Measurements from ENCODE around the gene PEX10. TPM values are rescaled to one million over a fixed set of nuclear protein-coding genes. Genes with fewer than 3 reads are reported as not detected.

The PEX10 gene
- total and polyA plus RNA-seq, 10 of the 15 experiments (the other 5 are each of a cell fraction or from before 2014, with no cell fraction given) = 0.24 to 24.9 (median 16.8) TPM; not detected in 1

- TF ChIP-seq BHLHE40 (IDR thresholded peaks at IDR 0.05; ENCODE audit: borderline replicate concordance in 1 of 2, low read depth in 2 of 2, low read length in 1 of 2) (peak in 1 of 2 experiments; percentile 63; a peak in 2 of 4 replicates), TAF1 (IDR thresholded peaks at IDR 0.05; ENCODE audit: borderline replicate concordance, low read depth, low read length) (no peak; the same call in 1 of the 2 replicates), POU2F2 (IDR thresholded peaks at IDR 0.05; ENCODE audit: borderline replicate concordance, low read depth, low read length) (0 out of 3 replicates have a peak, but pooled peaks have one; percentile 5), GATAD2B (conservative IDR thresholded peaks at IDR 0.05; ENCODE audit: low read depth) (peak; percentile 91; the same call in 1 of the 2 replicates), DPF2 (IDR thresholded peaks at IDR 0.05) (peak; percentile 78), TCF3 (IDR thresholded peaks at IDR 0.05; ENCODE audit: borderline replicate concordance, insufficient read depth, low read depth, low read length) (no peak), IKZF1 (conservative IDR thresholded peaks at IDR 0.05) (peak; percentile 72), ETV6 (conservative IDR thresholded peaks at IDR 0.05 in 1 of 2, IDR thresholded peaks at IDR 0.05 in 1 of 2; ENCODE audit: borderline replicate concordance in 1 of 2, low read depth in 1 of 2) (no peak), TCF12 (IDR thresholded peaks at IDR 0.05; ENCODE audit: low read depth, low read length) (no peak), RB1 (IDR thresholded peaks at IDR 0.05; ENCODE audit: borderline replicate concordance) (no peak), RBBP5 (conservative IDR thresholded peaks at IDR 0.05) (no peak), YY1 (IDR thresholded peaks at IDR 0.05; ENCODE audit: low read depth, low read length) (peak; percentile 68), JUND (IDR thresholded peaks at IDR 0.05; ENCODE audit: low read depth, low read length) (no peak), SUZ12 (IDR thresholded peaks at IDR 0.05; ENCODE audit: unreplicated experiment) (no peak), NFIC (IDR thresholded peaks at IDR 0.05; ENCODE audit: low read depth, low read length) (no peak), JUNB (IDR thresholded peaks at IDR 0.05) (no peak), CBFB (IDR thresholded peaks at IDR 0.05; ENCODE audit: low read depth) (no peak), YBX1 (IDR thresholded peaks at IDR 0.05) (no peak), ZBED1 (IDR thresholded peaks at IDR 0.05; ENCODE audit: borderline replicate concordance) (no peak), MEF2A (IDR thresholded peaks at IDR 0.05; ENCODE audit: insufficient read depth, low read depth, low read length) (no peak), KAT2A (conservative IDR thresholded peaks at IDR 0.05; ENCODE audit: control insufficient read depth, low read depth, low read length) (no peak), SREBF2 (IDR thresholded peaks at IDR 0.05; ENCODE audit: low read length) (no peak), RAD51 (IDR thresholded peaks at IDR 0.05) (no peak), ESRRA (IDR thresholded peaks at IDR 0.05; ENCODE audit: low read length) (no peak), POLR2AphosphoS2 (IDR thresholded peaks at IDR 0.05; ENCODE audit: low read depth, low read length) (no peak), SP1 (IDR thresholded peaks at IDR 0.05; ENCODE audit: low read depth, low read length) (peak; percentile 80), REST (IDR thresholded peaks at IDR 0.05; ENCODE audit: low read depth, low read length) (no peak), CREB1 (IDR thresholded peaks at IDR 0.05; ENCODE audit: low read depth) (peak; percentile 99), NFXL1 (IDR thresholded peaks at IDR 0.05; ENCODE audit: borderline replicate concordance) (peak; percentile 53; the same call in 1 of the 2 replicates), ATF2 (IDR thresholded peaks at IDR 0.05; ENCODE audit: low read length) (no peak), ZNF217 (IDR thresholded peaks at IDR 0.05) (no peak), RFX5 (IDR thresholded peaks at IDR 0.05; ENCODE audit: low read depth, low read length) (no peak)
These were observed at the start of gene PEX10 (continued) for GRCh38 chr1:2412395-2412772.
